GM23248 (cell line): Measurements from ENCODE around the gene COA8. TPM values are rescaled to one million over a fixed set of nuclear protein-coding genes. Genes with fewer than 3 reads are reported as not detected.
A peak's percentile ranks its signal among the peaks of the same experiment; 100 is the strongest.
"Not testable (repeated sequence)": the region's sequence is repeated elsewhere in the genome, so short reads cannot be mapped to it uniquely, and the experiment has no call there.

ENCODE experiments used
- DNase-seq: peaks from one replicate; pipeline ENCODE4 v3.0.0-alpha.2; 2015
- H2AFZ ChIP-seq: fragments of 200-600 bp; sonication (generic); 2 replicates; pipeline ENCODE4 v1.6.1; 2016; ENCODE audit warnings: antibody characterized with exemption
- H3F3A ChIP-seq: fragments of 200-600 bp; sonication (generic); 2 replicates; pipeline ENCODE4 v1.6.1; 2016; ENCODE audit warnings: mild to moderate bottlenecking, antibody characterized with exemption, mixed run types; ENCODE audit not compliant: insufficient read depth
- H3K27ac ChIP-seq: fragments of 200-600 bp; sonication (generic); 2 replicates; pipeline ENCODE4 v1.5.1; 2016; ENCODE audit warnings: mild to moderate bottlenecking
- H3K27me3 ChIP-seq: fragments of 200-600 bp; sonication (generic); replicated peaks from 2 replicates; pipeline ENCODE4 v1.6.1; 2016; ENCODE audit warnings: mild to moderate bottlenecking; ENCODE audit not compliant: insufficient read depth
- H3K36me3 ChIP-seq: fragments of 200-600 bp; sonication (generic); 2 replicates; pipeline ENCODE4 v1.6.1; 2016; ENCODE audit warnings: low read depth, mild to moderate bottlenecking
- H3K4me1 ChIP-seq: fragments of 200-600 bp; sonication (generic); 2 replicates; pipeline ENCODE4 v1.6.1; 2016; ENCODE audit warnings: mild to moderate bottlenecking; ENCODE audit not compliant: insufficient read depth
- H3K4me2 ChIP-seq: fragments of 200-600 bp; sonication (generic); one replicate; pipeline ENCODE4 v1.6.1; 2016; ENCODE audit warnings: mild to moderate bottlenecking; ENCODE audit not compliant: unreplicated experiment
- H3K4me3 ChIP-seq: fragments of 200-600 bp; sonication (generic); 2 replicates; pipeline ENCODE4 v1.5.1; 2016; ENCODE audit warnings: mild to moderate bottlenecking
- H3K79me2 ChIP-seq: fragments of 200-600 bp; sonication (generic); 2 replicates; pipeline ENCODE4 v1.6.1; 2016; ENCODE audit warnings: mild to moderate bottlenecking; ENCODE audit not compliant: insufficient read depth
- H3K9ac ChIP-seq: fragments of 200-600 bp; sonication (generic); 2 replicates; pipeline ENCODE4 v1.6.1; 2016; ENCODE audit warnings: mild to moderate bottlenecking
- H3K9me2 ChIP-seq: fragments of 200-600 bp; sonication (generic); 2 replicates; pipeline ENCODE4 v1.6.1; 2016; ENCODE audit warnings: mixed run types, mild to moderate bottlenecking, moderate library complexity; ENCODE audit not compliant: insufficient read depth
- H3K9me3 ChIP-seq: fragments of 200-600 bp; sonication (generic); one replicate; pipeline ENCODE4 v1.6.1; 2017; ENCODE audit warnings: low read depth
- H4K20me1 ChIP-seq: fragments of 200-600 bp; sonication (generic); 2 replicates; pipeline ENCODE4 v1.6.0; 2016; ENCODE audit not compliant: insufficient read depth
- EZH2 ChIP-seq: fragments of 200-600 bp; sonication (generic); IDR thresholded peaks from 2 replicates; pipeline ENCODE4 v1.6.1; 2018; ENCODE audit warnings: antibody characterized with exemption, mild to moderate bottlenecking; ENCODE audit not compliant: insufficient read depth, poor library complexity, severe bottlenecking
- EZH2phosphoT487 ChIP-seq: fragments of 200-600 bp; sonication (generic); IDR thresholded peaks from 2 replicates; pipeline ENCODE4 v1.6.1; 2018; ENCODE audit warnings: antibody characterized with exemption, moderate library complexity, mild to moderate bottlenecking, low read depth; ENCODE audit not compliant: insufficient read depth
- WGBS, 2 experiments: methylation state at CpG; one replicate each; pipeline ENCODE4 v1.1.6; 2015 to 2017; ENCODE audit warnings: low lambda C conversion rate in 2 of 2, low coverage in 1 of 2; ENCODE audit errors: missing lambda C conversion rate in 2 of 2; 5-methylcytosine and 5-hydroxymethylcytosine counted together
- in situ Hi-C: fragments of 300-500 bp; cut with MboI; formaldehyde crosslinking; loops from 2 replicates; pipeline ENCODE4 v1.15.0; 2020
- polyA plus RNA-seq: library from polyadenylated mRNA; unstranded; fragments of >200 nt; fragmentation: Nextera tagmentation; extraction: Ambion mirVana; gene quantifications from 2 replicates; pipeline ENCODE4 v1.2.1, GENCODE V29; 2016
- total RNA-seq: library from RNA; depleted of rRNA; stranded (reverse); fragments of >200 nt; shearing (Covaris generic); gene quantifications from 2 replicates; pipeline ENCODE4 v1.2.3, GENCODE V29; 2014

COA8 gene
- total and polyA plus RNA-seq, 2 experiments from 2014 or later, result 28.9 to 96.3 TPM

- Histone ChIP-seq H3K27me3 (no peaks in the 10 kb centered on the region), H3K9me2 (no peaks in the 10 kb centered on the region), H3K27ac (no peak within 1 kb of the TSS), H3K4me1 (peaks cover 19% of the 10 kb centered on the region), H3K9me3 (no peaks in the 10 kb centered on the region), H3K36me3 (no peaks in the 10 kb centered on the region), H3K4me3 (peak within 1 kb of the TSS; percentile 57), H3F3A (peaks cover 5% of the 10 kb centered on the region; the same call in 1 of the 2 replicates), H3K9ac (peak within 1 kb of the TSS; percentile 30), H2AFZ (peak within 1 kb of the TSS; percentile 44; the same call in 1 of the 2 replicates), H3K4me2 (peak within 1 kb of the TSS; percentile 70), H3K79me2 (no peaks in the 10 kb centered on the region), H4K20me1 (no peaks in the 10 kb centered on the region)
- 16 to 27% methylated on average over 46 to 48 of the region's 107 CpGs for WGBS, 2 experiments
- DNase-seq, result peak; percentile 82
- TF ChIP-seq EZH2, result no peak
- TF ChIP-seq EZH2phosphoT487, result no peak
- in situ Hi-C loops, result no loop called here
Observed at GRCh38 chr14:103522649-103523574, 39.8 kb upstream of the COA8 start, which contains the start of gene CKB. CKB (minus strand) TSS chr14:103522830; CDS start chr14:103522493, 337 bp downstream.

- no peak for TF ChIP-seq EZH2
- TF ChIP-seq EZH2phosphoT487, result no peak
- H3K9ac ChIP-seq, result no peak overlapping the region
- H3K27ac ChIP-seq, result no peak overlapping the region
- no peaks in the 10 kb centered on the region for H4K20me1 ChIP-seq
- peaks cover 24% of the 10 kb centered on the region for H3K4me1 ChIP-seq
- in situ Hi-C loops, result no loop called here
- no peaks in the 10 kb centered on the region for H3K36me3 ChIP-seq
- no peak overlapping the region for H2AFZ ChIP-seq
- H3K9me2 ChIP-seq, result no peaks in the 10 kb centered on the region
- no peaks in the 10 kb centered on the region for H3K79me2 ChIP-seq
- no peaks in the 10 kb centered on the region for H3K9me3 ChIP-seq
- 69 to 74% methylated on average over 10 of the region's 10 CpGs for WGBS, 2 experiments
- DNase-seq, result no peak
- no peak overlapping the region for H3K4me3 ChIP-seq
- no peak overlapping the region for H3K4me2 ChIP-seq
- H3F3A ChIP-seq, result peaks cover 5% of the 10 kb centered on the region; the same call in 1 of the 2 replicates
- no peaks in the 10 kb centered on the region for H3K27me3 ChIP-seq
Observed at GRCh38 chr14:103523575-103523954, 39.2 kb upstream of the COA8 start.

- H3K4me1 ChIP-seq, result peaks cover 18% of the 10 kb centered on the region
- TF ChIP-seq EZH2 (no peak), EZH2phosphoT487 (no peak)
- no peaks in the 10 kb centered on the region for H3K9me3 ChIP-seq
- 83 to 90% methylated on average over 12 of the region's 12 CpGs for WGBS, 2 experiments
- peaks cover 5% of the 10 kb centered on the region; the same call in 1 of the 2 replicates for H3F3A ChIP-seq
- H2AFZ ChIP-seq, result no peak overlapping the region
- no peak overlapping the region for H3K4me2 ChIP-seq
- in situ Hi-C loops, result no loop called here
- no peaks in the 10 kb centered on the region for H3K27me3 ChIP-seq
- H3K9me2 ChIP-seq, result no peaks in the 10 kb centered on the region
- no peak overlapping the region for H3K9ac ChIP-seq
- H3K4me3 ChIP-seq, result no peak overlapping the region
- no peaks in the 10 kb centered on the region for H3K36me3 ChIP-seq
- DNase-seq, result no peak
- H3K27ac ChIP-seq, result no peak overlapping the region
- H3K79me2 ChIP-seq, result peaks cover 2% of the 10 kb centered on the region
- no peaks in the 10 kb centered on the region for H4K20me1 ChIP-seq
Observed at GRCh38 chr14:103524002-103524935, 38.5 kb upstream of the COA8 start.

GRCh38 chr14:103525430-103526246 is 37.1 kb upstream of the COA8 start:
- H4K20me1 ChIP-seq, H3F3A ChIP-seq, H3K27me3 ChIP-seq, H2AFZ ChIP-seq, H3K9ac ChIP-seq, H3K27ac ChIP-seq, H3K9me3 ChIP-seq, H3K9me2 ChIP-seq, in situ Hi-C loops, H3K4me2 ChIP-seq, H3K4me3 ChIP-seq, DNase-seq, H3K36me3 ChIP-seq: not testable (repeated sequence)
- 73 to 74% methylated on average over 17 of the region's 17 CpGs for WGBS, 2 experiments
- peaks cover 20% of the 10 kb centered on the region; the same call in 1 of the 2 replicates for H3K4me1 ChIP-seq
- H3K79me2 ChIP-seq, result peaks cover 16% of the 10 kb centered on the region
